Measurements from ENCODE around the gene PJA2.

- TF ChIP-seq POLR2A (IDR thresholded peaks at IDR 0.05) (no peak), CTCF (IDR thresholded peaks at IDR 0.05) (no peak), EP300 (IDR thresholded peaks at IDR 0.05) (no peak)
These were observed 5.3 kb downstream of the PJA2 start for GRCh38 chr5:109404428-109404960.

All from gastroesophageal sphincter (tissue), 3 donors.